Colonic mucosa (tissue), 4 donors: ENCODE data around the gene RPL9. TPM values are rescaled to one million over a fixed set of nuclear protein-coding genes. Genes with fewer than 3 reads are reported as not detected.

Experiments used
- DNase-seq: peaks from one replicate; pipeline ENCODE4 v3.0.0-alpha.2; 2020
- H3K27ac ChIP-seq: fragments of 200-600 bp; one replicate; pipeline ENCODE4 v1.8.0; 2021
- H3K27me3 ChIP-seq: fragments of 200-600 bp; one replicate; pipeline ENCODE4 v1.8.0; 2021
- H3K36me3 ChIP-seq: fragments of 200-600 bp; one replicate; pipeline ENCODE4 v1.8.0; 2021
- H3K4me1 ChIP-seq: fragments of 200-600 bp; one replicate; pipeline ENCODE4 v1.8.0; 2021; ENCODE audit warnings: mild to moderate bottlenecking
- H3K4me3 ChIP-seq: fragments of 200-600 bp; one replicate; pipeline ENCODE4 v1.8.0; 2021
- H3K9ac ChIP-seq, 2 donors: one replicate each; pipeline ENCODE4 v1.7.0; 2013; ENCODE audit warnings: control low read depth in 2 of 2, low read depth in 2 of 2, low read length in 2 of 2
- H3K9me3 ChIP-seq: fragments of 200-600 bp; one replicate; pipeline ENCODE4 v1.8.0; 2021
- intact Hi-C: fragments of 100-400 bp; cut with DNase I; formaldehyde crosslinking; loops from one replicate; pipeline ENCODE4 v1.14.1; 2022
- total RNA-seq, 2 donors: library from RNA; stranded (reverse); fragmentation: NEBNext Ultra II Directional in 1 of 2; extraction: Animal tissue kit (Norgen Biotek cat#: 25700) in 1 of 2; gene quantifications; one replicate each; pipeline ENCODE4 v1.2.1, GENCODE V29; 2021
- TF ChIP-seq, protein P1 (sequence below): fragments of 200-600 bp; IDR thresholded peaks from one replicate; pipeline ENCODE4 v1.8.0; 2022; ENCODE audit warnings: antibody characterized with exemption, mild to moderate bottlenecking
- donor health status: healthy.
- donor health status: DM: no; HTN: no; CAD: no.
- donor health status: DM: no; HTN: no; CAD: no.

RPL9 gene
- total RNA-seq, 2 donors from 2014 or later: 1,123 to 1,383 TPM

DNA sequence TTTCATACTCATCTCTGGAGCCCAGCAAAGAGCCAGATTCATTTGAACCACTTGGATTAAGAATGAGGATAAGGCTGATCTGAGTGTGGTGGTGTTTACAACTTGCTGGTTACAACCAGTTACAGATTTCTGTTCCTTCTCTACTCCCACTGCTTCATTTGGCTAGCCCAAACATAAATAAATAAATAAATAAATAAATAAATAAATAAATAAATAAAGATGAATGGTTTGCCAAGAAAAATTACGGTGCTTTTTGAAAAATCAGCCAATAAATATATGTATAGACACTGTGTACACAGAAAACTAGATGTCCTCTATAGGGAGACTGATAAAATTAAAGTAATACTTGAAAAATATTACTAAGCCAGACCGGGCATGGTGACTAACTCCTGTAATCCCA lies 17.1 kb downstream of the RPL9 start:
- intact Hi-C loops: no loop called here
- Histone ChIP-seq H3K4me3 (no peak overlapping the region), H3K9ac (no peak overlapping the region), H3K27ac (no peak overlapping the region), H3K36me3 (no peaks in the 10 kb centered on the region), H3K9me3 (no peaks in the 10 kb centered on the region), H3K27me3 (no peaks in the 10 kb centered on the region), H3K4me1 (no peaks in the 10 kb centered on the region)
- TF ChIP-seq, protein P1, sequence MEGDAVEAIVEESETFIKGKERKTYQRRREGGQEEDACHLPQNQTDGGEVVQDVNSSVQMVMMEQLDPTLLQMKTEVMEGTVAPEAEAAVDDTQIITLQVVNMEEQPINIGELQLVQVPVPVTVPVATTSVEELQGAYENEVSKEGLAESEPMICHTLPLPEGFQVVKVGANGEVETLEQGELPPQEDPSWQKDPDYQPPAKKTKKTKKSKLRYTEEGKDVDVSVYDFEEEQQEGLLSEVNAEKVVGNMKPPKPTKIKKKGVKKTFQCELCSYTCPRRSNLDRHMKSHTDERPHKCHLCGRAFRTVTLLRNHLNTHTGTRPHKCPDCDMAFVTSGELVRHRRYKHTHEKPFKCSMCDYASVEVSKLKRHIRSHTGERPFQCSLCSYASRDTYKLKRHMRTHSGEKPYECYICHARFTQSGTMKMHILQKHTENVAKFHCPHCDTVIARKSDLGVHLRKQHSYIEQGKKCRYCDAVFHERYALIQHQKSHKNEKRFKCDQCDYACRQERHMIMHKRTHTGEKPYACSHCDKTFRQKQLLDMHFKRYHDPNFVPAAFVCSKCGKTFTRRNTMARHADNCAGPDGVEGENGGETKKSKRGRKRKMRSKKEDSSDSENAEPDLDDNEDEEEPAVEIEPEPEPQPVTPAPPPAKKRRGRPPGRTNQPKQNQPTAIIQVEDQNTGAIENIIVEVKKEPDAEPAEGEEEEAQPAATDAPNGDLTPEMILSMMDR: no peak
- no peak for DNase-seq

DNA sequence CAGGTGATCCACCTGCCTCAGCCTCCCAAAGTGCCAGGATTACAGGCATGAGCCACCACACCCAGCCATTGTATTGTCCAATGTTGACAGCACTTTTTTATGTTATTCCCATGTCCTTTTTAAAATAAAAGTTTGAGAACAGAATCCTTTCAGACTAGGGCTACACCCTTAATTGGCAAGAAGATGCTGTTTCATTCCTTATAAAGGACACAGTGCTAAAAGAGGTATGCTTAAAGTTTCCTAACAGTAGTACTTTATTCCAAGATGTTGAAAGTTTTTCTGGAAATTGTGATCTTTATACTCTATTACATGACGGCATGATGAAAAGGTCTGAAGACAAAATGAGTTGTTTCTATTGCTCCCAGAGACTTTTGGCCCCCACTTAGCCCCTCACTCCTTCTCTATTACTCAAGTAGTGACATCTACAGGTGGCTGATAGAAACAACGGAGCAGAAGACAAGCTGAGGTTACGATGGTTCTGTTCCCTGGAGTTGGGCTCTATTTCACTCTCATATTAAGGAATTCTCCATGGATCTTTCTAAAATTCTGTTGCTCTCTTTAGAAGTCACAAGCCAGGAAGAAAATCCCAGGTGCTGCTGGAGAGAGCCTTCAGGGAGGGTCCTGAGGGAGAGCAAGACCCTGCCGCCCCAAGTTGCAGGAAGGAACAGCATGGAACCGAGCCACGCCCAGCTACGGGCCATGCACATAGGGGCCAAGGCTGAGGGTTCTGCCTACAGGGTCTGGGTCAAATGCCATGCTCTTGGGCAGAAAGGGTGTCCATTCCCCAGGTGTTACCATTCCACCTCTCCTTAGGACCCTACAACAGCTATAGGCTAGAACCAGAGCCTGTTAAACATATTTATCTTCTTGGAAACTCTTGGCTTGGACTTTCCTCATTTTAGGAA lies 22.8 kb downstream of the RPL9 start:
- Histone ChIP-seq H3K27ac (no peak overlapping the region), H3K9me3 (no peaks in the 10 kb centered on the region), H3K4me3 (no peak overlapping the region), H3K36me3 (no peaks in the 10 kb centered on the region), H3K9ac (no peak overlapping the region), H3K4me1 (no peaks in the 10 kb centered on the region), H3K27me3 (no peaks in the 10 kb centered on the region)
- intact Hi-C loops: no loop called here
- TF ChIP-seq, protein P1: no peak
- DNase-seq: no peak

DNA sequence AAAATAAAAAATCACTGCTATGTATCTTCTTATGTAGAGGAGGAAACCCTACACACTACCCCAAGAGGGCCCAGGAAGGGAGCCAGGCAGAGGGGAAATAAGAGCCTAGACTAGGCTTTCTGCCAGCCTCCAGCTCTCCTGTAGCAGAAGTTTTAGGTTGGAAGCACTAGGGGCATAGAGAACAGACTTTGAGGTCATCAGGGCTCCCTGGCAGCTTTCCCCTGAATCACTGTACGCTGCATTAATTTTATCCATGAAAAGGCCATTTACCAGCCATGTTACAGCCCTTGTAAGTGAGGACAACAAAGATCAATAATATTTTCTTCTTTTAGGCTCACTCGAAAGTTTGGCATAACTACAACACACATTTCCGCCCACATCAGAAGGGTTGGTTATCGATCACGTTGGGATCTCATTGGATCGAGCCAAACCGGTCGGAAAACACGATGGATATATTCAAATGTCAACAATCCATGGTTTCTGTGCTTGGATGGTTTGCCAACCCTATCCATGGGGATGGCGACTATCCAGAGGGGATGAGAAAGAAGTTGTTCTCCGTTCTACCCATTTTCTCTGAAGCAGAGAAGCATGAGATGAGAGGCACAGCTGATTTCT lies 24.7 kb downstream of the RPL9 start:
- Histone ChIP-seq H3K9ac (no peak overlapping the region), H3K4me3 (no peak overlapping the region), H3K4me1 (no peaks in the 10 kb centered on the region), H3K27me3 (no peaks in the 10 kb centered on the region), H3K27ac (no peak overlapping the region), H3K36me3 (no peaks in the 10 kb centered on the region), H3K9me3 (no peaks in the 10 kb centered on the region)
- intact Hi-C loops: no loop called here
- no peak for DNase-seq
- TF ChIP-seq, protein P1: no peak

DNA sequence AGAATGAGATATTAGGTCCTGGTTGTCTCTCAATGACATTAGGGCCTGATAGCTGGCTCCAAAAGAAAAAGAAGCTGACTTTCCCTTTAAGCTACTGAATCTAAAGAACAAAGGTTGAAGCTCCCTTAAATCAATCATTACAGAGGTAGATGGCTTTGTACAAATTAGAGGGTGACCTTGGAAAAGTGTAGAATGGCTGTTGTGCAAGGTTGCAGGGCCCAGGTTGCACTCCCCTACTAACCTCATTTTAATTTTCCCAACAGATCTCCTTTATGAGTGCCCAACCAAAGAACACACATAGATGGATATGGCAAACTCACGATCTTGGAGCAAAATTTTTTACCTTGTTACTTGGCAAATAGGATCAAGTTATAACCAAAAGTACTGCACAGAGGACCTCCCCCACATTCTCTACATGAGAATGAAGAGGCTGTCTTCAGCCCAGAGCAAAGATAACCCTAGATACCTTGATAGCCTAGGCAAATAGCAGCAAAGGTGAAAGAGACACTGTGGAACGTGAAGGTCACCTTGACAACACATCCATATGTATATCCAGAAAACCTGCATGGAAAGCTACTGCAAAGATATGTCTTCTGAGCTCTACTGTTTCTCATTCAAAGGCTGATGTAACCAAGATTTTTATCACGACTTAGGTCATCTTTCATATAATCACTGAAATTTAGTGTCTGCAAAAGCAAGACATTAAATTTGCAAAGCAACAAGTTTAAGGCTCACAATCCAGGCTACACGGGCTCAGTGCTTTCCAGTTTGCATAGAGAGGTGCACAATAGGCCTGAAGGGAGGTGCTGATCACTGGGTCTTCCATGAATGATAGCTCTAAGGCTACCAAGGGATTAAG lies 29.0 kb downstream of the RPL9 start:
- H3K9ac ChIP-seq: no peak overlapping the region
- TF ChIP-seq, protein P1: no peak

DNA sequence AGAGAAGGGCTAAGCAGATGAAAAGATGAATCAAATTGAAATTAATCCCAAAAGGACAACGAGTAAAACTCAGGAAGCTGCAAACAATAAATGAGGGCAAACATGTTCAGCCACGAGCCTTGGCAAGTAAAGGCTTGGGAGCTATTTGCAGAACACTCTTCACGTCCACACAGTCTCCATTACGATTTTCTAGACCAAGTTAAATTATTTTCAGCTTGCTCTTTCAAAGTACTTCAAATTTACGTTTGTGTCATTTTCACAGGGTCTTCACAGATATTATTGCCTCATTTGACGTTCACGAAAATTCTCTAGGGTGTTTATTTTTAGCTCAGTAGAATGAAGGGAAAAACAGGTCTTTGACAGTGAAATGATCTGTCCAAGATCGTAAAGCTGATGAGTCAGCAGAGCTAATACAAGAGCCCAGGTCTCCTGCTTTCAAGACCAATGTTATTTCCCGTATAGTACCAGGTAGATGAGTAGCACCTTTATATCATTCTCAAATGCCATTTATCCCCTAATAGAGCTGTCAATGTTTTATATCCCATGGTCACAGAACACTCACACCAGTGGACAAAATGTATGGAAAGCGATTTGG lies 31.1 kb downstream of the RPL9 start:
- no peak overlapping the region for H3K4me3 ChIP-seq
- no peak overlapping the region for H3K27ac ChIP-seq
- intact Hi-C loops: no loop called here
- no peaks in the 10 kb centered on the region for H3K36me3 ChIP-seq
- no peaks in the 10 kb centered on the region for H3K27me3 ChIP-seq
- H3K9ac ChIP-seq: no peak overlapping the region
- DNase-seq: no peak
- TF ChIP-seq, protein P1: no peak
- no peaks in the 10 kb centered on the region for H3K9me3 ChIP-seq
- no peaks in the 10 kb centered on the region for H3K4me1 ChIP-seq

More for the DNA sequence above, 29.0 kb downstream of the RPL9 start:
- H3K4me1 ChIP-seq: no peaks in the 10 kb centered on the region
- no peaks in the 10 kb centered on the region for H3K9me3 ChIP-seq
- no peak overlapping the region for H3K4me3 ChIP-seq
- DNase-seq: no peak
- H3K27ac ChIP-seq: no peak overlapping the region
- H3K27me3 ChIP-seq: no peaks in the 10 kb centered on the region
- H3K36me3 ChIP-seq: no peaks in the 10 kb centered on the region
- intact Hi-C loops: no loop called here
